Fibroblast of villous mesenchyme (primary cell): ENCODE data around the gene HRC. TPM values are rescaled to one million over a fixed set of nuclear protein-coding genes. Genes with fewer than 3 reads are reported as not detected.
"Not testable (repeated sequence)": the region's sequence is repeated elsewhere in the genome, so short reads cannot be mapped to it uniquely, and the experiment has no call there.

Experiments used
- DNase-seq: peaks from one replicate; pipeline ENCODE4 v3.0.0-alpha.2; 2010; ENCODE audit warnings: low read depth
- H3K4me3 ChIP-seq: 2 replicates; pipeline ENCODE4 v1.5.1; 2011; ENCODE audit warnings: low read depth, mild to moderate bottlenecking, low read length
- total RNA-seq: library from RNA; depleted of rRNA; stranded (reverse); fragments of >200 nt; gene quantifications from 2 replicates; pipeline ENCODE4 v1.2.3, GENCODE V29; 2012
- TF ChIP-seq, protein P1 (sequence below): IDR thresholded peaks from 2 replicates; pipeline ENCODE4 v1.5.1; 2012; ENCODE audit warnings: low read depth, mild to moderate bottlenecking, low read length; ENCODE audit not compliant: insufficient read depth

The HRC gene
- total RNA-seq, 1 donor = under 0.01 TPM

DNA sequence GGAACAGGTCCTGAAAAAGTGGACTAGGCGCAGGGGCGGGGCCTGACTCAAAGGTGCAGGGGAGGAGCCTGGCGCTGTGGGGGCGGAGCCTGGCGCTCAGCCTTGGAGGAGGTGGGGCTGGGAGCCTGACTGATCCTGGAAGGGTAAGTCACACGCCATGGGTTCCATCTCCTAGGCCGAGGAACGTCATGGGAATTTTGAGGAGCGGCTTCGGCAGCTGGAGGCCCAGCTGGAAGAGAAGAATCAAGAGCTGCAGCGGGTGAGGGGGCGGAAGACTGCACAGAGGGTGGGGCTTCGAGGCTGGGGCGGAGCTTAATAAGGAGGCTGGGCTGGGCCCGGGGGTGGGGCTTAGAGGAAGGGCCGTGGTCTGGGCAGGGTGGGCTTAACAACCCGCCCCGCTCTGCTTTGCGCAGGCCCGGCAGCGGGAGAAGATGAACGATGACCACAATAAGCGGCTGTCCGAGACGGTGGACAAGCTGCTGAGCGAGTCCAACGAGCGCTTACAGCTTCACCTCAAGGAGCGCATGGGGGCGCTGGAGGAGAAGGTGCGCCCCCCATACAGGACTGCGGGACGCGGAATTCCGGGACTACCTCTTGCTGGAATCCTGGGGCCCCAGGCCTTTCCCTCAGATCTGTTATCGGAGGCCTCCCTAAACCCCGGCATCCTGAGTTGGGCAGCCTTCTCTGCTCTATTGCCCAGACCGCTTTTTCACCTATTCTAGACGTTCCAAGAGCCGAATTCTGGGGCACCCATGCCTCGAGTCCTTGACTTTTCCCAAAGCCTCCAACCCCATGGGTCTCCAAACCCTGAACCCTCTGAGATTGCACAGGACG lies 21.4 kb downstream of the HRC start:
- peak; percentile 63 for DNase-seq
- TF ChIP-seq, protein P1, sequence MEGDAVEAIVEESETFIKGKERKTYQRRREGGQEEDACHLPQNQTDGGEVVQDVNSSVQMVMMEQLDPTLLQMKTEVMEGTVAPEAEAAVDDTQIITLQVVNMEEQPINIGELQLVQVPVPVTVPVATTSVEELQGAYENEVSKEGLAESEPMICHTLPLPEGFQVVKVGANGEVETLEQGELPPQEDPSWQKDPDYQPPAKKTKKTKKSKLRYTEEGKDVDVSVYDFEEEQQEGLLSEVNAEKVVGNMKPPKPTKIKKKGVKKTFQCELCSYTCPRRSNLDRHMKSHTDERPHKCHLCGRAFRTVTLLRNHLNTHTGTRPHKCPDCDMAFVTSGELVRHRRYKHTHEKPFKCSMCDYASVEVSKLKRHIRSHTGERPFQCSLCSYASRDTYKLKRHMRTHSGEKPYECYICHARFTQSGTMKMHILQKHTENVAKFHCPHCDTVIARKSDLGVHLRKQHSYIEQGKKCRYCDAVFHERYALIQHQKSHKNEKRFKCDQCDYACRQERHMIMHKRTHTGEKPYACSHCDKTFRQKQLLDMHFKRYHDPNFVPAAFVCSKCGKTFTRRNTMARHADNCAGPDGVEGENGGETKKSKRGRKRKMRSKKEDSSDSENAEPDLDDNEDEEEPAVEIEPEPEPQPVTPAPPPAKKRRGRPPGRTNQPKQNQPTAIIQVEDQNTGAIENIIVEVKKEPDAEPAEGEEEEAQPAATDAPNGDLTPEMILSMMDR = no peak
- peak overlapping the region; percentile 44 for H3K4me3 ChIP-seq

DNA sequence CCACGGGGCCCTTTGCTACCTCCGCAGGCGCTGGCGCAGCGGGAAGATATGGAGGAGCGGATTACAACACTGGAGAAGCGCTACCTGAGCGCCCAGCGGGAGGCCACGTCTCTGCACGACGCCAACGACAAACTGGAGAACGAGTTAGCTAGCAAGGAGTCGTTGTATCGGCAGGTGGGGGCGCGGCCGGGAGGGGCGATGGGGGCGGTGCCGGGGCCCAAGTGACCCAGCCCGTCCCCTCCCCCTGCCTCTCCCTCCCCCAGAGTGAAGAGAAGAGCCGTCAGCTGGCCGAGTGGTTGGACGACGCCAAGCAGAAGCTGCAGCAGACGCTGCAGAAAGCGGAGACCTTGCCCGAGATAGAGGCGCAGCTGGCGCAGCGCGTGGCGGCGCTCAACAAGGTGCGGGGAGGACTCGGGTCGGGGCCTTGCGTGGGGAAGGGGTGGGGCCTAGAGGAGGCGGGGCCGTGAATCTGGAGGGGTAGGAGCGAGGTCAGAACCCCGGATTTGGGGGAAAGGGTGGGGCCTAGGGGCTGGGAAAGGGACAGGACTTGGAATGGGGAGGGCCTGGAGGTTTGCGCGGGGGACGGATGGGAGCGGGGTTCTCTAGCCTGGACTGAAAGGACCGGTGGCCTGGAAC lies 22.1 kb downstream of the HRC start:
- no peak for DNase-seq
- peak overlapping the region; percentile 44 for H3K4me3 ChIP-seq
- TF ChIP-seq, protein P1 = no peak

DNA sequence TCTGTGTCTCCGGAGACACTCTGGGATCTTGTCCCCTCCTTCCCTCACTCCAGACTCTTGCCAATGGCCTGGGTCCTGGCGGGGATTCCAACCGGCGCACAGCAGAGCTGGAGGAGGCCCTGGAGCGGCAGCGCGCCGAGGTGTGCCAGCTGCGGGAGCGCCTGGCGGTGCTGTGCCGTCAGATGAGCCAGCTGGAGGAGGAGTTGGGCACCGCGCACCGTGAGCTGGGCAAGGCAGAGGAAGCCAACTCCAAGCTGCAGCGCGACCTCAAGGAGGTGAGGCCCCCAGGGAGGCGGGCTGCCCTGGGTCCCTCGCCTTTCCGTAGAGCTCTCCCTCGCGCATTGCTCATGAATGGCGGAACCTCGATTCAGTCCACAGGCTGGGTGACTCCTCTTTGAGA lies 24.9 kb downstream of the HRC start:
- H3K4me3 ChIP-seq = no peak overlapping the region
- no peak for DNase-seq
- TF ChIP-seq, protein P1 = no peak

DNA sequence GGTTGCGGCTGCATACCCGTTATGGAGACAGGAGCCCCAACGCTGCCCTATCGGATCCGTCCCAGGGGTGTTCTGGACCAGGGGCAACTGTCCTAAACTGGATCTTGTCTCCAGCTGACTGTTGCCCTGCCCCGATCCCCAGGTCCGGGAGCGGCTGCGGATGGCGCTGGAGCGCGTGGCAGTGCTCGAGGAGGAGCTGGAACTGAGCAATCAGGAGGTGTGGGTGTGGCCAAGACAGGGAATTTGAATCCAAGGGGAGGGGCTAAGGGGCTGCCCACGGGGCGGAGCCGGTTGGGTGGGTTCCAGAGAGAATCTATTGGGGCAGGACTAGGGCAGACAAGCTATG lies 26.0 kb downstream of the HRC start:
- peak; percentile 36 for DNase-seq

DNA sequence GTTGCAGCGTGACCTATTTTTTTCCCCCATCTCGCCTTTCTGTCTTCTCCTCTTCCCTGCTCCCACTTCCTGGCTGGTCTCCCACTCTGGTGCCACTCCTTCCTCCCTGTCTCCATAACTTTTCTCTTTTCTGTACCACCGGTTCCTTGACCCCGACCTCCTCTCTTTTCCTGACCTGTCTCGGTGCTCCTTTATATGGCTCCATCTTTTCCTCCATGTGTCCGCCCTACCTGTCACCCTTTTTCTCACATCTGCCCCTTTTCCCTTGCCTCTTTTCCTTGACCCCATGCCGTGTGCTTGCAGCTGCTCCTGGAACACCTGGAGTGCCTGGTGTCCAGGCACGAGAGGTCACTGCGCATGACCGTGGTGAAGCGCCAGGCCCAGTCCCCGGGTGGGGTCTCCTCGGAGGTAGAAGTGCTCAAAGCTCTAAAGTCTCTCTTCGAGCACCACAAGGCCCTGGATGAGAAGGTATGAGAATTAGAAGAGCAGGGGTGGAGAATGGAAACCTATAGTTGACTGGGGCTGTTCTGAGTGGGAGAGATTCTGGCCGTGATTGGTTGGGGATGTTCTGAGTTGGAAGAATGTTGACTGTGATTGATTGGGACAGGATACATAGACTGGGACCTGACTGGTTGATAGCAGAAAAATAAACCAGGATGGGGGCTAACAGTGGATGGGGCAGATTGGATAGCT lies 26.5 kb downstream of the HRC start:
- H3K4me3 ChIP-seq = peak overlapping the region; percentile 61
- TF ChIP-seq, protein P1 = no peak
- DNase-seq = no peak

More for the DNA sequence above, 26.0 kb downstream of the HRC start:
- TF ChIP-seq, protein P1 = no peak
- peak overlapping the region; percentile 61 for H3K4me3 ChIP-seq

DNA sequence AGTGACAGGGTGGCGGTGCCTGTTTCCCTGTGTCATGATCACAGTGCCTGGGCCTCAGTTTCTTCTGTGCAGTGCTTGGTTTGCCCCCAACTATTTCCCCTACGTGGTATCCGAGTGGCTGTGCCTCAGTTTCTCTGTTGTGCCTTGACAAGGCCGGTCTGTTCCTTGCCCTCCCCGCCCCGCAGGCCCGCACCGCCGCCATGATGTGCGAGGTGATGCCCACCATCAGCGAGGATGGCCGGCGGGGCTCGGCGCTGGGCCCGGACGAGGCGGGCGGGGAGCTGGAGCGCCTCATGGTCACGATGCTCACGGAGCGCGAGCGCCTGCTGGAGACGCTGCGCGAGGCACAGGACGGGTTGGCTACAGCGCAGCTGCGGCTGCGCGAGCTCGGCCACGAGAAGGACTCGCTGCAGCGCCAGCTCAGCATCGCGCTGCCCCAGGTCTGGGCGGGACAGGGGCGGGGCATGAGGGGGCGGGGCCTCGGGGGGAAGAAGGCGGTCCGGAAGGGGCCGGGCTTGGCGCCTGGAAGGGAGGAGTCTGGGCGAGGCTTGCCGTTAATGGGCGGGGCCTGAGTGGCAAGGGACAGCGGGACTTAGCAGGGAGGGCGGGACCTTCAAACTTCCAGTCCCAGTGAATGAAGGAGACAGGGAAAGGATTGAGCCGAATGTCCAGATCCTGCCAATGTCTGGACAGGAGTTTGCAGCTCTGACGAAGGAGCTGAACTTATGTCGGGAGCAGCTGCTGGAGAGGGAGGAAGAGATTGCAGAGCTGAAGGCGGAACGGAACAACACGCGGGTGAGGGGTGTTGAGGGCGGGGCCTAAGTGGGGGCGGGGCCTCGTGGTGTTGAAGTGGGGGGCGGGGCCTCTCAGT lies 27.3 kb downstream of the HRC start:
- TF ChIP-seq, protein P1 = peak; percentile 8
- peak overlapping the region; percentile 61 for H3K4me3 ChIP-seq
- DNase-seq = peak; percentile 97

DNA sequence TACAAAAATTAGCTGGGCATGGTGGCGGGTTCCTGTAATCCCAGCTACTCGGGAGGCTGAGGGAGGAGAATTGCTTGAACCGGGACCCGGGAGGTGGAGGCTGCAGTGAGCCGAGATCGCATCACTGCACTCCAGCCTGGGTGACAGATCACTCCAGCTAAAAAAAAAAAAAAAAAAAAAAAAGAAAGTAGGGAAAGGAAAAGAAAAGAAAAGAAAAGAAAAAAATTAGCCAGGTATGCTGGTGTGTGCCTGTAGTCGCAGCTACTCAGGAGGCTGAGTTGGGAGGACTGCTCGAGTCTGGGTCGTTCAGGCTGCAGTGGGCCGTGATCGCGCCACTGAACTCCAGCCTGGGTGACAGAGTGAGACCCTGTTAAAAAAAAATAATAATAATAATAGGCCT lies 28.0 kb downstream of the HRC start:
- not testable (repeated sequence) for H3K4me3 ChIP-seq, DNase-seq
